ENCODE results near the gene PRKCE.

Gene PRKCE

GRCh38 chr2:46071074-46071473 lies 419.6 kb downstream of the PRKCE start:
- DNase-seq (ENCODE audit: low read depth, low spot score): no peak

- DNase-seq (ENCODE audit: low read depth, low spot score): no peak
Measured at GRCh38 chr2:46072101-46072820, 420.8 kb downstream of the PRKCE start.

DNA sequence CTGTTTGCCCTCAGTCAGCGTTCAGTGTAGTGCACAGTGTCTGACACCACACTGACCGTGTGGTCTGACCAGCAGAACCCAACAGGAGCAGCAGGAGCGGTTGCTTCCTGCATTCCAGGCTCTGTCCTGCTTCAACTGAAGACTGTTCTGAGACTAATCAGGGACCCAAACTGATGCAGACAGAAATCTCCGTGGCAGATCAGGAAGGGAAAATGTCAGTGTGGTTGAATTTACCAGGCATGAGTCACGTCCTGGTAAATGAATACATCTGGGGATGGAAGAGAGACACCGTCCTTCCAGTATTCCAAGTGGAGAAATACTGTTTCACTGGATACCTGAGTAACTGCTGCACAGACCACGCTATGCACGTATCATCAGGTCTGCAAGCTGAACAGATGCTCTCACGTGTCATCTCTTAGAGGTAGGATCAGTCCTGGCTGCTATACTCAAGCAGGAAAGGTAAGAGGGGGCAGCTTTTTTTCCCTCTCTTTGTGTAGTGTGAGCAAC lies 422.1 kb downstream of the PRKCE start:
- DNase-seq (ENCODE audit: low read depth, low spot score): no peak

DNA sequence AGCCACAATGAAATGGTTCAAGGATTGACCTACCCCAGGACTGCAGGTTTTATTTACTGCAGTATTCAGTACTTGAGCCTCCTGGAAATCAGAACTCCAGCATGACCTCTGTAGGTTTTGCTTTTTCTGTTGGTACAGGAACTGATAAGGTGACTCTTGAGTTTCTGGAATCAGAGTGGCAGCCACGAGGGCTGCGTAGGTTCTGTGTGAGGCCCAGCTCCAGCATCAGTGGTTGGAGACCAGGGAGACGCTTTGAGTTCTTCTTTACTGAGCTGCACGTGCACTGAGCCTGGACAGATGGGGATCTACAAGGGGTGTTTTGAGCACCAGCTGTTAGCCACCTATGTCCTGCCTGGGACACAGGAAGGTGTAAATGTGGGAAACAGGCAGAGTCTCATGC lies 423.0 kb downstream of the PRKCE start:
- DNase-seq (ENCODE audit: low read depth, low spot score): no peak

DNA sequence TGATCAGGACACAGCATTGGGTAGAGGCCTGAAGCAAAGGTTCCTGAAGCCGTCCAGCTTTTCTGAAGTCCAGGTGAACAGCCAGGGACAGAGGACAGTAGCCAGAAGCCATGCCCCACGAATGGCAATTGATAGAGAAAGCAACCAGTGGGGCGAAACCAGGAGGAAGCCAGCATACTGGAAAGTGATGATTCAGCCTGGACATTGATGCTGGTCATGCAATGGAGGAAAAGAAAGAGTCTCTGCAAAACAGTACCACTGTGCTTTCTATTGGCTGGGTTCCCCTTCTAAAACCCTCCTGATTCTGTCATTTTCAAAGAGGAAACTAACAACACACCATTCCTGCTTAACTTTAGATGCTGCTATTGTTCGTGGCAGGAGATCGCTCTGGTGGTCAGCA lies 424.4 kb downstream of the PRKCE start:
- no peak for DNase-seq (ENCODE audit: low read depth, low spot score)

- no peak for DNase-seq (ENCODE audit: low read depth, low spot score)
Measured at GRCh38 chr2:46076251-46076650, 424.8 kb downstream of the PRKCE start.

- no peak for DNase-seq (ENCODE audit: low read depth, low spot score)
Measured at GRCh38 chr2:46076875-46077274, 425.4 kb downstream of the PRKCE start.

GRCh38 chr2:46077522-46078107 lies 426.1 kb downstream of the PRKCE start:
- no peak for DNase-seq (ENCODE audit: low read depth, low spot score)

- DNase-seq (ENCODE audit: low read depth, low spot score): no peak
Measured at GRCh38 chr2:46079985-46080560, 428.6 kb downstream of the PRKCE start.

DNA sequence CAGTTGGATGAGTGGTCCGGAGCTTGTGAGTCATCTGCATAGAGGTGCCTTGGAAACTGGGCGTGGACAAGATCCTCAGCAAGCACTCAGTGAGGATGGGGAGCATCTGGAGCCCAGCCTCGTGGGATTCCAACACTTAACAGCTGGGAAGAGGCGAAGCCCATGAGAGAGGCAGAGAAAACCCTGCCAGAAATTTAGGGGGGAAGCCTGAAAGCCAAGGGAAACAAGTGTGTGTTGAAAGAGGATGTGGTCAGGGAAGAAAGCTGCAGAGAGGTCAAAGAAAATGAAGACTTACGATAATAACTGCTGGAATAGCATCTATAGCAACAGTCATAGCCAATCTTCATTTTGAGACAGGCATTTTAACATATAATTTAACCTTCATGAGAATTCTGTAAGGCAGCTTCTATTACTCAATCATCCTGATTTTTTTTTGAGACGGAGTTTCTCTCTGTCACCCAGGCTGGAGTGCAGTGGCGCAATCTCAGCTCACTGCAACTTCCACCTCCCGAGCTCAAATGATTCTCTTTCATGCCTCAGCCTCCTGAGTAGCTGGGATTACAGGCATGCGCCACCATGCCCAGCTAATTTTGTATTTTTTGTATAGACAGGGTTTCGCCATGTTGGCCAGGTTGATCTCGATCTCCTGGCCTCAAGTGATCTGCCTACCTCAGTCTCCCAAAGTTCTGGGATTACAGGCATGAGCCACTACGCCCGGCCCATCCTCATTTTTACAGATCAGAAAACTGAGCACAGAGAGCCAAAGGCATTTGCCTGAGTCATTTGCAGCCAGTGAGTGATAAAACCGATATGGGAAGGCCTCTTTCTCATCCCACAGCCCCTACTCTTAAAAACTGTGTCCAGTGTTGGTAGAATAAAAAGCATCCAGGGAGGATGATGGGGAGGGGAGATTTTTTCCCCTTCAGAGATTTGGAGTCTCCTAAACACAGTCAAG lies 431.3 kb downstream of the PRKCE start:
- DNase-seq (ENCODE audit: low read depth, low spot score): no peak

DNA sequence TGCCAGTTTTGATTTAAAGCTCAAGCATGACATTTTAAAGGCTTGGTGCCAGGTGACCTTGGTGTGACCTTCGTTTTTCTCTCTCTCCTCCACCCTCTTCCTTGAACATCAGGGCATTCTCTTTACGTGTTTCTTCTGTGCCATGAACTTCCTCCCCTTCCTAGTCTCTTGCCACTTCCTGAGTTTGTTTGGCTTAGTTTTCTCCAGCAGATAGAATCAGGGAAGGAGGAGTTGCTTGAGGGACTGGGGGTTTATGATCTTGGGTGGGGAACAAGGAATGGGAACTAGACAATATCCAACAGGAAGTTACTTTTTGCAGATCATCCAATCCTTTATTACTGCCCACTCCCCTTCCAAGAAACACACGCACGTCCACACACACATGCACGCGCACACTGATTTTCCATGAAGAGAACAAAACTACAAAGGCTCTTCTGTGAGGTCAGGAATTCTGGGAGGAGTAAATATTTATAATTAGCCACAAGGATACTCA lies 435.1 kb downstream of the PRKCE start:
- no peak for DNase-seq (ENCODE audit: low read depth, low spot score)

GRCh38 chr2:46087492-46087891 lies 436.0 kb downstream of the PRKCE start:
- no peak for DNase-seq (ENCODE audit: low read depth, low spot score)

DNA sequence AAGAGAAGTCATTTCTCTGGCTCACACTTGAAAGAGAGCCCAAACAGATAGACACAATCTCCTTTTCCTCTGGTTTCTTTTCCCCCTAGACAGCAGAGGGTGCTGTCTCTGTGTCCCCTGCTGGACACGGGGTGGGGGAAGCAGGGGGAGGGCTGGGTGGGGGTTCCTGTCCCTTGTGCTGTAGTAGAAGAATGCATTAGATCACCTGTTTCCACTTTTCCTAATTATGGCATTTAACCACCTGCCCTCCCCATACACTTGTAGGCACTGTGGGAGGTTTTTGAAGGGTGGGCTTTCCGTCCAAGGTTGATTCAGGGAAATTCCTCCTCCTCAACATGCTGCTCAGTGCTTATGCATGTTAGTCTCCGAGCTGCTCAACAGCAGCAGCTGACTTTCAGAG lies 439.5 kb downstream of the PRKCE start:
- no peak for DNase-seq (ENCODE audit: low read depth, low spot score)

GRCh38 chr2:46091961-46092667 lies 440.6 kb downstream of the PRKCE start:
- DNase-seq (ENCODE audit: low read depth, low spot score): no peak

DNA sequence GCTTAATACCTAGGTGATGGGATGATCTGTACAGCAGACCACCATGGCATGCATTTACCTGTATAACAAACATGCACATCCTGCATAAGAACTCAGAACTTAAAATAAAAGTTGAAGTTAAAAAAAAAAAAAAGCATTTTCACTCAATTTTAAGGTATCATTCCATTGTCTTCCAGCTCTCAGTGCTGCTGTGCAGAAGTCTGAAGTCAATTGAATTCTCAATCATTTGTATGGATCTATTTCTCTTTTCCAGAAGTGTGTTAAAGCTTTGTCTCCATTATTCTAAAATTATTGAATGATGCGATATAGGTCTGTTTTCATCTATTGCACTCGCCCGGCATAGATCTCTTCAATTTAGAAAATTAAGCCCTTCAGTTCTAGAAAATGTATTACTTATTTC lies 443.2 kb downstream of the PRKCE start:
- DNase-seq (ENCODE audit: low read depth, low spot score): no peak

GRCh38 chr2:46095830-46096229 lies 444.4 kb downstream of the PRKCE start:
- no peak for DNase-seq (ENCODE audit: low read depth, low spot score)

- no peak for DNase-seq (ENCODE audit: low read depth, low spot score)
Measured at GRCh38 chr2:46096260-46096659, 444.8 kb downstream of the PRKCE start.

- DNase-seq (ENCODE audit: low read depth, low spot score): no peak
Measured at GRCh38 chr2:46097714-46098480, 446.4 kb downstream of the PRKCE start.

DNA sequence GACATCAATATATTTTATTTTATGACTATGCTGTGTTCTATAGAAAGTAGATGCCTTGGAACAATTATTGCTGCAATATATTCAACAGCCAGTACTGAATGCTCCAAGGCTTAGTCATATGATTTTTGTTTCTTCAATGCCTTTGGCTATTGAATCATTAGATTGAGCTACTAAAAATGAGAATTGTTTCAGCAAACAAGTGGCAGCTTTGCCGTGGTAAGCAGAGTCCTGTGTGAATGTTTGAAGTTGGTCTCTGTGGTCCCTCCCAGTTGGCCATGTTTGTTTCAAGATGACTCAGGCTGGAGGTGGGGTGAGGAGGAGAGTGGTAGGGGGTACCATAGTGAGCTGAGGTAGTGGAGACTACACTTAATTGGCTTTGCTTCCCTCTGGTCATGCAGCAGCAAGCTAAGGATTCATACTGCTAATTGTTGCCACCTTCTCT lies 447.2 kb downstream of the PRKCE start:
- DNase-seq (ENCODE audit: low read depth, low spot score): no peak

GRCh38 chr2:46101557-46102220 lies 450.2 kb downstream of the PRKCE start:
- DNase-seq (ENCODE audit: low read depth, low spot score): no peak

Data from activated CD4-positive, CD25-positive, alpha-beta regulatory T cell treated with anti-CD3 and anti-CD28 coated beads, Interleukin-2, amount 50 U/mL, for 16 hours (primary cell).